GM18505 (cell line): ENCODE data around the gene AMIGO1.

Source experiments
- ATAC-seq: cut with Tn5 transposase; IDR thresholded peaks from one replicate; pipeline ENCODE4 v1.9.1; 2021; ENCODE audit not compliant: unreplicated experiment
- POLR2A ChIP-seq: IDR thresholded peaks from 4 replicates; pipeline ENCODE4 v1.6.1; 2011; ENCODE audit warnings: borderline replicate concordance; ENCODE audit not compliant: insufficient read depth, insufficient read length; ENCODE audit errors: extremely low read depth

The AMIGO1 gene

GRCh38 chr1:109490029-109490933 is 19.2 kb downstream of the AMIGO1 start:
- no peak for ATAC-seq
- TF ChIP-seq POLR2A = no peak

DNA sequence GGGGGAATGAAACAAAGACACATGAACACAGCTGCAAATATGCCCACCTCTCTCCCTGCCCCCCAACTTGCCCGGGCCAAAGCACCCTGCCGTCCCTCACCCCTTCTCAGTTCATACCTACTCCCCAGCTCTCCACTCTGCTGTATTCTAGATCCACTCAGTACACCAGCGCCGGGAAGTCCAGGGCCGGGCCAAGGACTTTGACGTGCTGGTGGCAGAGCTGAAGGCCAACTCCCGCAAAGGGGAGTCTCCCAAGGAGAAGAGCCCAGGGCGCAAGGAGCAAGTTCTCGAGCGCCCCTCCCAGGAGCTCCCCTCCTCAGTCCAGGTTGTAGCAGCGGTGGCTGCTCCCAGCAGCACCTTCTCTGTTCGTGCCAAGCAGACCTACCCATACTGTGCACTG is 20.8 kb downstream of the AMIGO1 start:
- ATAC-seq = no peak
- TF ChIP-seq POLR2A = no peak

DNA sequence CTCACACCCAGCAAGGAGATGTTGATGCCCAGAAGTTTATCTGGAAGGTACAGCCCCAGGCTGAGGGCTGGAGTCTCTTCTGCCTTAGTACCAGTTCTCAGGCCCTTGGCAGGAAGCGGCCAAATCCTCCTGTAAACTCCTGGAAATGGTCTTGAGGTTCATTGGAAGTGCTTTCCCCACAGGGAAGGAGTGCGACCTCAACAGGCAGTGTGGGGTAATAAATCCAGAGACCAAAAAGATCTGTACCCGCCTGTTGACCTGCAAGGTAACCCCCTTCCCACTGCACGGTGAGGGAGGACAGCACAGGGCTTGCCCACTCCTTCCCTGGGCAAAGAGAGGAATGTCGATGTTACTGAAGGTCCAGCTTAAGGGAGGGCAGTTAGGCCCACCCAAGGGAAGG is 21.3 kb downstream of the AMIGO1 start:
- no peak for ATAC-seq
- no peak for TF ChIP-seq POLR2A

GRCh38 chr1:109487261-109487660 is 22.3 kb downstream of the AMIGO1 start:
- no peak for TF ChIP-seq POLR2A

DNA sequence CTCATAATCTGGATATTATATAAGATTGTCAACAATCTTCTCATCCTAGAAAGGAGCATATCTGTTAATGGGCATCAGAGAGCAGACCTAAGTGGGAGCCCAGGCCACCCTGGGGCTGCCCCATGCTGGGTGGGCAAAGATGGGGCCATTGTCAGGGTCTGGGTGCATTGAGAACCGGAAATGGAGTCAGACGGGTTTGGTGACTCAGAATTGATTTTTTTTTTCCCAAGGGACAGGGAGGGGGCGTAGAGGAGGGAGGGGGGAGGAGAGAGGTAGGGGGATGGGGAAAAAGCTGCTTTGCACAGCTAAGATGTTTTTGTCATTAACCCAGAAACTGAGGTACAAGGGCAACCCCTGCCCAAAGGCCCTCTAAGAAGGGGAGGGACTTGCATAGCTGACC is 24.5 kb downstream of the AMIGO1 start:
- no peak for ATAC-seq
- TF ChIP-seq POLR2A = no peak

More at GRCh38 chr1:109487261-109487660, 22.3 kb downstream of the AMIGO1 start:
- no peak for ATAC-seq

DNA sequence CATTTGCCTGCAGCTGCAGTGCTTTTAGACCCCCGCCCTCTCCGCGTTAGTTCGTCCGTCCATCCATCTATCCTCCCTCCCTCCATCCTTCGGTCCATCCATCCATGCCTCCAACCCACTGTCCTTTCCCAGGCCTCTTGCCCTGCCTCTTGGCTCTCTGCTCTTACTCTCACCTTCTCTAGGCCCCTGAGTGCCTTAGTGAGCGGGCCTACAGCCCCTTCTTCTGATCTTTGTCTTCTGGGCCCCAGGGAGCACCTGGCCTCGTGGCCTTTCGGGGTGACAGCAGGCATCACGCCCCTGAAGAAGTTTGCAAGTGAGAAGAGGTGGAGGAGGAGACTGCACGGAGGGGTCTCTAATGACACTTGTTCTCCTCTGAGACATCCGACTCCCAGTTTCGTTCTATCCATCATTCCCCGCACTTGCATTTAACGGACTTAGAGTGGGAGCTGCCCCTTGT is 25.0 kb downstream of the AMIGO1 start:
- no peak for ATAC-seq
- no peak for TF ChIP-seq POLR2A

- TF ChIP-seq POLR2A = peak; percentile 95
- peak; percentile 77 for ATAC-seq
Observed at GRCh38 chr1:109483672-109484518, 25.6 kb downstream of the AMIGO1 start, which contains the start of gene ATXN7L2. Gene ATXN7L2 (plus strand): TSS chr1:109483905. CDS start chr1:109483954, 49 bp downstream.

- peak; percentile 15 for ATAC-seq
- no peak for TF ChIP-seq POLR2A
Observed at GRCh38 chr1:109482791-109483671, 26.5 kb downstream of the AMIGO1 start.

- no peak for TF ChIP-seq POLR2A
- ATAC-seq = no peak
Observed at GRCh38 chr1:109482242-109482641, 27.3 kb downstream of the AMIGO1 start.

- no peak for TF ChIP-seq POLR2A
Observed at GRCh38 chr1:109481646-109482045, 27.9 kb downstream of the AMIGO1 start.

DNA sequence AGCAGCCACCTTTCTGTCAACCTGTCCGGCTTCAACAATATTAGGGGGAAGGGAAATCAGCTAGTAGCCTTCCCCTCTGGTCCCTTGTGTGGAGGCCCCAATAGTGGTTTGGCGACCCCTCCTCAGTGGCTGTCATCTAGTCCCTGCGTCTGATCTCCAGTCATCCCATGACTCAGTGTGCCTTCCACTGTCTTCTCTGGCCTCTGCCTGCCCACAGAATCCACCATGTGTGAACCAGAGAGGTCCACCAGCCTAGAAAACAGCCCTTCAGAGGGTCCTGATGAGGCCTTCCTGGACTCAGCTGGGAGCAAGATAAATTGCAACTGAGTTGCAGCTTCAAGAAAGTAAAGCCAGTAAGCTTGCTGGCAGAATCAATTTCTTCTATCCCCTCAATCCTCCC is 29.6 kb downstream of the AMIGO1 start:
- no peak for ATAC-seq
- no peak for TF ChIP-seq POLR2A

More at GRCh38 chr1:109481646-109482045, 27.9 kb downstream of the AMIGO1 start:
- ATAC-seq = no peak

DNA sequence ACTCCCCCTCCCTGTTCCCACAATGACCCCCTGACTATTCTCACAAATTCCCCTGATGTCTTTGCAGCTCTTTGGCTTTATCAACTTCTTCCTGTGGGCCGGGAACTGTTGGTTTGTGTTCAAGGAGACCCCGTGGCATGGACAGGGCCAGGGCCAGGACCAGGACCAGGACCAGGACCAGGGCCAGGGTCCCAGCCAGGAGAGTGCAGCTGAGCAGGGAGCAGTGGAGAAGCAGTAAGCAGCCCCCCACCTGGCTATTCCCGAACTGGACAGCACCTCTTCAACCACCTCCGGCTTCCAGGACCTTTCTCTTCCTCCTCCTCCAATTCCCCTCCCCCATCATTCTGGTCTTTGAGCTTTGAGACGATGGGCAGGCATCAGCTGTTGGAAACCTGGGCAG is 30.2 kb downstream of the AMIGO1 start:
- no peak for ATAC-seq
- no peak for TF ChIP-seq POLR2A

DNA sequence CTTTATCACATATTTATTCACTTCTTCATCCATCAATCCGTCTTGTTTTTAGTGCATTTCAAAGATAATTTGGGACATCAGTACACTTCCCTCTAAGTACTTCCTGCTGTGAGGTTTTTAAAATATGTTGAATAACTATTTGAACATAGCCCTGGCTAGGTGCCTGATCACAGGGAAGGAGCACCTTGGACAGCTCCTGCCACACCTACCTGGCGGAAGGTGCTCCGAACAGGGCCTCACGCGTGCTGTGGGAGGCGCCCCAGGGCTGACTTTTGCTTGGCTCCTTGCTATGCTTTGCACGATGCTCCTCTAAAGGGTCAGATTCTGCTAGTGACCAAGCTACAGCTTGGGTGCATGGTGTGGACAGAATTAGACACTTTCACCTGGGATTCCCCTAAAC is 30.7 kb downstream of the AMIGO1 start:
- no peak for TF ChIP-seq POLR2A
- no peak for ATAC-seq

DNA sequence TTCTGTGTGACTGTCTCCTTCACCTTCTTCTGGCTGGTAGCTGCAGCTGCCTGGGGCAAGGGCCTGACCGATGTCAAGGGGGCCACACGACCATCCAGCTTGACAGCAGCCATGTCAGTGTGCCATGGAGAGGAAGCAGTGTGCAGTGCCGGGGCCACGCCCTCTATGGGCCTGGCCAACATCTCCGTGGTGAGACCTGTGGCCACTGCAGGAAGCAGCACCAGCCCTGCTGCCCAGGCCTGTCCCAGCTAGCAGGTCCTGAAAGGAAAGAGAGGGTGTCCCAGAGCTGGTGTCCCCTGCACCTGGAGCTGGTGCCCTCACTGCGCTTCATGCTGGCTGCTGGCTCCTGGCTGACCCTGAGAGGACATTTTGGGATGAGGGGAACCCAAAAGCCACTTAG is 31.7 kb downstream of the AMIGO1 start:
- no peak for ATAC-seq
- no peak for TF ChIP-seq POLR2A
